SK-N-SH (cell line): Measurements from ENCODE around the gene ME2. TPM values are rescaled to one million over a fixed set of nuclear protein-coding genes. Genes with fewer than 3 reads are reported as not detected.

Experiments used
- CTCF ChIA-PET: fragments of 300-600, 350-600 bp; formaldehyde crosslinking; extraction: SDS; loops from one replicate; lab custom pipeline; 2021; lab: Yijun Ruan, JAX
- POLR2A ChIA-PET: fragments of 350-600 bp; sonication (Branson Sonifier 250); formaldehyde crosslinking; extraction: SDS; loops from one replicate; lab custom pipeline; 2020; ENCODE audit warnings: antibody characterized with exemption, inconsistent platforms; lab: Yijun Ruan, JAX
- DNase-seq: peaks from one replicate; pipeline ENCODE4 v3.0.0; 2012
- H2AFZ ChIP-seq: fragments of 200-600 bp; sonication (generic); 2 replicates; pipeline ENCODE4 v1.8.1; 2016; ENCODE audit warnings: antibody characterized with exemption, mild to moderate bottlenecking, low read depth
- H3F3A ChIP-seq: fragments of 200-600 bp; sonication (generic); replicated peaks from 2 replicates; pipeline ENCODE3; 2016; ENCODE audit warnings: antibody characterized with exemption, mild to moderate bottlenecking; ENCODE audit not compliant: insufficient read depth
- H3K27ac ChIP-seq, 2 experiments: fragments of 200-500 bp in 1 of 2; fragments of 200-600 bp in 1 of 2; sonication (Bioruptor generic) in 1 of 2; sonication (generic), shearing (Covaris generic) in 1 of 2; 2 replicates each; pipeline versions ENCODE4 v1.5.1 to v1.6.1; 2014 to 2016; ENCODE audit warnings: low read depth in 2 of 2, inconsistent platforms in 1 of 2, low read length in 1 of 2, mild to moderate bottlenecking in 1 of 2, mixed read lengths in 1 of 2
- H3K27me3 ChIP-seq: fragments of 200-600 bp; sonication (generic), shearing (Covaris generic); 2 replicates; pipeline ENCODE4 v1.6.1; 2016; ENCODE audit warnings: mixed run types; ENCODE audit not compliant: insufficient read depth
- H3K36me3 ChIP-seq, 2 experiments: fragments of 200-500 bp in 1 of 2; fragments of 200-600 bp in 1 of 2; sonication (Bioruptor generic) in 1 of 2; sonication (generic) in 1 of 2; replicated peaks in 1 of 2; 2 replicates each; pipeline versions ENCODE3 to v1.5.1; 2014 to 2016; ENCODE audit warnings: low read length in 1 of 2, mild to moderate bottlenecking in 1 of 2; ENCODE audit not compliant: insufficient read depth in 2 of 2, control insufficient read depth in 1 of 2
- H3K4me1 ChIP-seq, 2 experiments: fragments of 200-500 bp in 1 of 2; fragments of 200-600 bp in 1 of 2; sonication (Bioruptor generic) in 1 of 2; sonication (generic), shearing (Covaris generic) in 1 of 2; 2 replicates each; pipeline versions ENCODE4 v1.5.1 to v1.6.1; 2014 to 2016; ENCODE audit warnings: low read depth in 1 of 2, low read length in 1 of 2, mixed run types in 1 of 2; ENCODE audit not compliant: insufficient read depth in 2 of 2, control insufficient read depth in 1 of 2
- H3K4me2 ChIP-seq: fragments of 200-600 bp; sonication (generic), shearing (Covaris generic); 2 replicates; pipeline ENCODE4 v1.6.1; 2017; ENCODE audit warnings: mixed run types
- H3K4me3 ChIP-seq, 2 experiments: fragments of 200-500 bp in 1 of 2; fragments of 200-600 bp in 1 of 2; sonication (Bioruptor generic) in 1 of 2; sonication (generic), shearing (Covaris generic) in 1 of 2; 2 replicates each; pipeline versions ENCODE4 v1.5.1 to v1.8.1; 2014 to 2016; ENCODE audit warnings: low read depth in 2 of 2, inconsistent platforms in 1 of 2, low read length in 1 of 2, mild to moderate bottlenecking in 1 of 2, mixed read lengths in 1 of 2, moderate library complexity in 1 of 2
- H3K79me2 ChIP-seq: fragments of 200-600 bp; sonication (generic); 2 replicates; pipeline ENCODE4 v1.8.1; 2017; ENCODE audit warnings: mild to moderate bottlenecking; ENCODE audit not compliant: insufficient read depth
- H3K9ac ChIP-seq: fragments of 200-600 bp; sonication (generic); 2 replicates; pipeline ENCODE4 v1.6.1; 2017; ENCODE audit warnings: mixed run types
- H3K9me2 ChIP-seq: fragments of 200-600 bp; sonication (generic); 2 replicates; pipeline ENCODE4 v1.6.1; 2017; ENCODE audit warnings: mixed run types
- H3K9me3 ChIP-seq: fragments of 200-600 bp; sonication (generic); 2 replicates; pipeline ENCODE4 v1.6.1; 2017; ENCODE audit warnings: mixed run types, mild to moderate bottlenecking, moderate library complexity
- H4K20me1 ChIP-seq: fragments of 200-600 bp; sonication (generic); 2 replicates; pipeline ENCODE4 v1.6.1; 2017; ENCODE audit warnings: mild to moderate bottlenecking, mixed run types; ENCODE audit not compliant: insufficient read depth
- CHD2 ChIP-seq: fragments of 150-350 bp; IDR thresholded peaks from 2 replicates; pipeline ENCODE4 v1.6.1; 2018; ENCODE audit warnings: low read length; ENCODE audit not compliant: partially characterized antibody
- FOSL2 ChIP-seq: IDR thresholded peaks from 2 replicates; pipeline ENCODE4 v1.4.0; 2012; ENCODE audit warnings: low read depth, mild to moderate bottlenecking, moderate library complexity, borderline replicate concordance
- FOXM1 ChIP-seq: IDR thresholded peaks from 2 replicates; pipeline ENCODE4 v1.4.0; 2012; ENCODE audit warnings: low read depth, mild to moderate bottlenecking
- GABPA ChIP-seq: IDR thresholded peaks from 2 replicates; pipeline ENCODE4 v1.4.0; 2012; ENCODE audit warnings: low read depth, mild to moderate bottlenecking
- JUND ChIP-seq: IDR thresholded peaks from 2 replicates; pipeline ENCODE4 v1.4.0; 2012
- MEF2A ChIP-seq: IDR thresholded peaks from 2 replicates; pipeline ENCODE4 v1.4.0; 2012; ENCODE audit warnings: low read depth, borderline replicate concordance
- MXI1 ChIP-seq: IDR thresholded peaks from 2 replicates; pipeline ENCODE4 v1.6.1; 2012; ENCODE audit warnings: mild to moderate bottlenecking, low read depth, low read length, improper control_type of control experiment
- NFIC ChIP-seq: IDR thresholded peaks from 2 replicates; pipeline ENCODE4 v1.4.0; 2012; ENCODE audit warnings: borderline replicate concordance
- NRF1 ChIP-seq: IDR thresholded peaks from 2 replicates; pipeline ENCODE4 v1.6.1; 2012; ENCODE audit warnings: low read depth, mild to moderate bottlenecking, low read length
- POLR2AphosphoS5 ChIP-seq: IDR thresholded peaks from 2 replicates; pipeline ENCODE4 v1.6.1; 2012; ENCODE audit warnings: low read depth, low read length
- RAD21 ChIP-seq: IDR thresholded peaks from 2 replicates; pipeline ENCODE4 v1.6.1; 2012; ENCODE audit warnings: mild to moderate bottlenecking, low read length
- RXRA ChIP-seq: IDR thresholded peaks from 2 replicates; pipeline ENCODE4 v1.4.0; 2012; ENCODE audit warnings: low read depth, mild to moderate bottlenecking, borderline replicate concordance
- TEAD4 ChIP-seq: IDR thresholded peaks from 2 replicates; pipeline ENCODE4 v1.4.0; 2012; ENCODE audit warnings: mild to moderate bottlenecking, borderline replicate concordance; ENCODE audit not compliant: insufficient read depth
- WGBS: methylation state at CpG from one replicate; pipeline ENCODE4 v1.1.6; 2017; ENCODE audit warnings: low lambda C conversion rate; 5-methylcytosine and 5-hydroxymethylcytosine counted together
- polyA plus RNA-seq, 3 experiments: library from polyadenylated mRNA; depleted of rRNA; stranded (reverse); fragments of >200 nt; gene quantifications; 2 replicates each; pipeline ENCODE4 v1.2.3, GENCODE V29; 2012
- TF ChIP-seq, protein P1 (sequence below): IDR thresholded peaks from 2 replicates; pipeline ENCODE4 v1.6.1; 2012; ENCODE audit warnings: mild to moderate bottlenecking, low read depth, low read length, moderate library complexity
- TF ChIP-seq, protein P2 (sequence below): IDR thresholded peaks from 2 replicates; pipeline ENCODE4 v1.4.0; 2012; ENCODE audit warnings: low read depth
- TF ChIP-seq, protein P3 (sequence below): fragments of 200-600 bp; sonication (generic); IDR thresholded peaks from 2 replicates; pipeline ENCODE4 v1.6.1; 2017; ENCODE audit warnings: antibody characterized with exemption, mild to moderate bottlenecking, moderate library complexity
- TF ChIP-seq, protein P4 (sequence below): IDR thresholded peaks from 2 replicates; pipeline ENCODE4; 2012

The ME2 gene
- polyA plus RNA-seq, 1 of the 3 experiments (the other 2 are of a cell fraction) = 35.1 TPM

DNA sequence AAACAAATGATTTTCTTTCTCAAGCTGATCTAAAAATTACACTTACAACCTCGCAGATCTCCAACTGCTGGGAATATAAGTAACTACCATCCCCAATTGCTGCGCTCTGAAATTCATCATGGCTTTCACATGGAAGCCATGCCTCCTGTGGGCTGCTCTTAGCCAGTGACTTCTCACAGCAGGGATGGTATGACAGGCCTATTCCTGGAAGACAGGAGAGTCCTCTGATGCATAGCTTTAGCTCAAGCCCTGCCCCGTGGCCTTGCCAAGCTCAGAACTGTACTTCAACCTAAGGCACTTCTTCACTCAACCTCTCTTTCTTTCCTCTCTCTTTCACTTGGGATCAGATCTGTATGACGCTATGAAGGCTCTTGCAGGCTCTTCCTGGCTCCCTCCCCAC, 76.3 kb downstream of the ME2 start:
- WGBS = 86% methylated on average over 4 of the region's 4 CpGs
- 0 out of 2 replicates have a peak, but pooled peaks cover 4% of the 10 kb centered on the region for H3K9me3 ChIP-seq
- CTCF ChIA-PET = interaction anchor here (1.2 kb wide), 1 partner anchor 11 kb away, joined by 4 read pairs; no protein-coding TSS in a partner anchor
- H2AFZ ChIP-seq = no peak overlapping the region
- no peaks in the 10 kb centered on the region for H3K9me2 ChIP-seq
- H4K20me1 ChIP-seq = no peaks in the 10 kb centered on the region
- TF ChIP-seq, protein P1, sequence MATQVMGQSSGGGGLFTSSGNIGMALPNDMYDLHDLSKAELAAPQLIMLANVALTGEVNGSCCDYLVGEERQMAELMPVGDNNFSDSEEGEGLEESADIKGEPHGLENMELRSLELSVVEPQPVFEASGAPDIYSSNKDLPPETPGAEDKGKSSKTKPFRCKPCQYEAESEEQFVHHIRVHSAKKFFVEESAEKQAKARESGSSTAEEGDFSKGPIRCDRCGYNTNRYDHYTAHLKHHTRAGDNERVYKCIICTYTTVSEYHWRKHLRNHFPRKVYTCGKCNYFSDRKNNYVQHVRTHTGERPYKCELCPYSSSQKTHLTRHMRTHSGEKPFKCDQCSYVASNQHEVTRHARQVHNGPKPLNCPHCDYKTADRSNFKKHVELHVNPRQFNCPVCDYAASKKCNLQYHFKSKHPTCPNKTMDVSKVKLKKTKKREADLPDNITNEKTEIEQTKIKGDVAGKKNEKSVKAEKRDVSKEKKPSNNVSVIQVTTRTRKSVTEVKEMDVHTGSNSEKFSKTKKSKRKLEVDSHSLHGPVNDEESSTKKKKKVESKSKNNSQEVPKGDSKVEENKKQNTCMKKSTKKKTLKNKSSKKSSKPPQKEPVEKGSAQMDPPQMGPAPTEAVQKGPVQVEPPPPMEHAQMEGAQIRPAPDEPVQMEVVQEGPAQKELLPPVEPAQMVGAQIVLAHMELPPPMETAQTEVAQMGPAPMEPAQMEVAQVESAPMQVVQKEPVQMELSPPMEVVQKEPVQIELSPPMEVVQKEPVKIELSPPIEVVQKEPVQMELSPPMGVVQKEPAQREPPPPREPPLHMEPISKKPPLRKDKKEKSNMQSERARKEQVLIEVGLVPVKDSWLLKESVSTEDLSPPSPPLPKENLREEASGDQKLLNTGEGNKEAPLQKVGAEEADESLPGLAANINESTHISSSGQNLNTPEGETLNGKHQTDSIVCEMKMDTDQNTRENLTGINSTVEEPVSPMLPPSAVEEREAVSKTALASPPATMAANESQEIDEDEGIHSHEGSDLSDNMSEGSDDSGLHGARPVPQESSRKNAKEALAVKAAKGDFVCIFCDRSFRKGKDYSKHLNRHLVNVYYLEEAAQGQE = no peak
- TF ChIP-seq FOSL2 = no peak
- TF ChIP-seq RXRA = no peak
- TF ChIP-seq MXI1 = no peak
- TF ChIP-seq, protein P2, sequence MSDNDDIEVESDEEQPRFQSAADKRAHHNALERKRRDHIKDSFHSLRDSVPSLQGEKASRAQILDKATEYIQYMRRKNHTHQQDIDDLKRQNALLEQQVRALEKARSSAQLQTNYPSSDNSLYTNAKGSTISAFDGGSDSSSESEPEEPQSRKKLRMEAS = no peak
- no peak for TF ChIP-seq POLR2AphosphoS5
- no peak for TF ChIP-seq GABPA
- TF ChIP-seq CHD2 = no peak
- no peak for TF ChIP-seq TEAD4
- no peak for TF ChIP-seq NFIC
- TF ChIP-seq JUND = no peak
- no peak for TF ChIP-seq MEF2A
- TF ChIP-seq, protein P3, sequence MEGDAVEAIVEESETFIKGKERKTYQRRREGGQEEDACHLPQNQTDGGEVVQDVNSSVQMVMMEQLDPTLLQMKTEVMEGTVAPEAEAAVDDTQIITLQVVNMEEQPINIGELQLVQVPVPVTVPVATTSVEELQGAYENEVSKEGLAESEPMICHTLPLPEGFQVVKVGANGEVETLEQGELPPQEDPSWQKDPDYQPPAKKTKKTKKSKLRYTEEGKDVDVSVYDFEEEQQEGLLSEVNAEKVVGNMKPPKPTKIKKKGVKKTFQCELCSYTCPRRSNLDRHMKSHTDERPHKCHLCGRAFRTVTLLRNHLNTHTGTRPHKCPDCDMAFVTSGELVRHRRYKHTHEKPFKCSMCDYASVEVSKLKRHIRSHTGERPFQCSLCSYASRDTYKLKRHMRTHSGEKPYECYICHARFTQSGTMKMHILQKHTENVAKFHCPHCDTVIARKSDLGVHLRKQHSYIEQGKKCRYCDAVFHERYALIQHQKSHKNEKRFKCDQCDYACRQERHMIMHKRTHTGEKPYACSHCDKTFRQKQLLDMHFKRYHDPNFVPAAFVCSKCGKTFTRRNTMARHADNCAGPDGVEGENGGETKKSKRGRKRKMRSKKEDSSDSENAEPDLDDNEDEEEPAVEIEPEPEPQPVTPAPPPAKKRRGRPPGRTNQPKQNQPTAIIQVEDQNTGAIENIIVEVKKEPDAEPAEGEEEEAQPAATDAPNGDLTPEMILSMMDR = no peak
- TF ChIP-seq, protein P4, sequence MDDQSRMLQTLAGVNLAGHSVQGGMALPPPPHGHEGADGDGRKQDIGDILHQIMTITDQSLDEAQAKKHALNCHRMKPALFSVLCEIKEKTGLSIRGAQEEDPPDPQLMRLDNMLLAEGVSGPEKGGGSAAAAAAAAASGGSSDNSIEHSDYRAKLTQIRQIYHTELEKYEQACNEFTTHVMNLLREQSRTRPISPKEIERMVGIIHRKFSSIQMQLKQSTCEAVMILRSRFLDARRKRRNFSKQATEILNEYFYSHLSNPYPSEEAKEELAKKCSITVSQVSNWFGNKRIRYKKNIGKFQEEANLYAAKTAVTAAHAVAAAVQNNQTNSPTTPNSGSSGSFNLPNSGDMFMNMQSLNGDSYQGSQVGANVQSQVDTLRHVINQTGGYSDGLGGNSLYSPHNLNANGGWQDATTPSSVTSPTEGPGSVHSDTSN = no peak
- TF ChIP-seq RAD21 = no peak
- TF ChIP-seq NRF1 = no peak
- no peak for TF ChIP-seq FOXM1
- H3K9ac ChIP-seq = no peak overlapping the region
- H3K36me3 ChIP-seq = no peaks in the 10 kb centered on the region
- no peak overlapping the region for H3K4me2 ChIP-seq
- no peak overlapping the region for H3K27ac ChIP-seq
- H3K79me2 ChIP-seq = no peaks in the 10 kb centered on the region
- no peaks in the 10 kb centered on the region for H3F3A ChIP-seq
- no peak overlapping the region for H3K4me3 ChIP-seq
- H3K27me3 ChIP-seq = no peaks in the 10 kb centered on the region
- no peak for DNase-seq
- H3K4me1 ChIP-seq = no peaks in the 10 kb centered on the region
- POLR2A ChIA-PET = no interaction called here
